Thyroid gland (tissue), 4 donors: ENCODE results near the gene PTK7.

Experiments used
- CTCF ChIP-seq, 6 experiments: fragments of 200-600 bp in 3 of 6; fragments of 450-650 bp in 3 of 6; sonication (generic) in 3 of 6; IDR thresholded peaks; one replicate each; pipeline ENCODE4 v1.5.1; 2016 to 2019; ENCODE audit warnings: antibody characterized with exemption in 6 of 6, mild to moderate bottlenecking in 2 of 6, inconsistent platforms in 1 of 6, moderate library complexity in 1 of 6
- POLR2A ChIP-seq, 2 donors: fragments of 450-650 bp; IDR thresholded peaks; one replicate each; pipeline ENCODE4 v1.6.1; 2017; ENCODE audit warnings: antibody characterized with exemption in 2 of 2, mild to moderate bottlenecking in 2 of 2, moderate library complexity in 1 of 2

DNA sequence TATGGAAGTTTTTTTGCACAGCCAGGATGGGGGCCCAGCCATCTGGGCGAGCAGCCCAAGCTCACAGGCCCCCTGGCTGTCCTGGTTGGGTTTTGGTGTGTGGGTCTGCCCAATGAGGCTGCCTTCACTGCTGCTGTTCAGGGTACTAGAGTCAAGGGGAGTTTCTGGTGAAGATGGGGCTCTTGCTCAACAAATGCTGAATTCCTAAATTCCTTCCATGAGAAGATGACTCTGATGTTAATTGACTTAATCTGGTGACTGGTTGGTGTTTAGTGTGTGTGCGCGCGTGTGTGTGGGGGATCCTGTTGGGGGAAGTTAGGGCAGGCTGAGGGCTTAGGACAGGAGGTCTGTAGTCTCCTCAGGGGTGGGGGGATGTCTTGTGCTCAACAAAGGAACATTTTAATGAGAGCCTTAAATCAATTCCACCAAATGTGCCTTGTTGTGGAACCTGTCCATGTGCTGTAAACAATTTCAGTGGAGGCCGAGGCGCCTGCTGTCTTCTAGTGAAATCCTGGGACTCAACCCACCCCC is 1.9 kb downstream of the PTK7 start:
- TF ChIP-seq CTCF (IDR thresholded peaks at IDR 0.05) (no peak), POLR2A (IDR thresholded peaks at IDR 0.05) (no peak)
